ENCODE data around the gene HMGXB3. TPM values are rescaled to one million over a fixed set of nuclear protein-coding genes. Genes with fewer than 3 reads are reported as not detected.

The HMGXB3 gene
- total RNA-seq, 1 experiment from 2014 or later, result 56.2 TPM

DNA sequence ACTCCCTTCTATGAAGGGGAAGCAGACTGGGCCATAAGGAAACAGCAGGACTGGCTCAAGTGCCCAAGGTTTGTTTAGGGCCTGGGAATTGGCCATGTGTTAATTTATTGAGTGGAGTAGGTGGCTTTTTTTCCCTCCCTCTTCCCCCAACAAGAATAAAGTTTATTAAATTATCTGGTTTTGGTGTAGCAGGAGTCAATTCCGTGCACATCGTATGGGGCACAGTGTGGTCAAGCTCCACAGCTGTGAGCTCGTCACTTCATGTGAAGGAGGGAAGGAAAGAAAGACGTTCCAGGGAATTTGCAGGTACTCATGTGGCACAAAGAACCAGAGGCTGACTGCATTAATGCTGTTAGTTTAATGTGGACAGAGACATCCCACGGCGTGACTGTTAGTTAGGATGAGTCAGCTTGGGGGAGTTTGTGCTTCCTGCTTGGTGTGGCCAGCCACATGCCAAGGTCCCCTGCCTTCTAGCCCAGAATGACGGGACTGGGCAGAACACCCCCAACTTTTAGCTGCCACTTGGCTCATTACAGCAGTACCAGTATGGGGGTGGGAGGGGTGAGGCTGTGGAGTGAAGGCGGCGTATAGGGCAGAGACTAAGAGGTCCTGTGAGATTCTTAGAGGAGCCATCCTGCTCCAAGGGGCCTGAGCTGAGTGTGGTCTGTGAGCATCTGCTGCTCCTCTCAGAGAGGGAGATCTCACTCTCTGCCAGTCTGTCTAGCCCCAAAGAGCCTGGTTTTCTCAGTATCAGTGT is 52.6 kb downstream of the HMGXB3 start:
- POLR2A ChIA-PET, result no interaction called here
- Histone ChIP-seq H3K9me3 (ENCODE audit: control insufficient read depth, insufficient read depth, low read depth, low read length) (no peaks in the 10 kb centered on the region), H3K4me3 (ENCODE audit: low read depth in 2 of 2, low read length in 2 of 2) (no peak overlapping the region), H3K27me3 (ENCODE audit: control insufficient read depth, insufficient read depth, low read length) (no peaks in the 10 kb centered on the region), H3K27ac (ENCODE audit: low read length) (no peak overlapping the region), H3K36me3 (ENCODE audit: control insufficient read depth, insufficient read depth, low read length) (peaks cover 9% of the 10 kb centered on the region), H3K4me1 (ENCODE audit: control insufficient read depth, insufficient read depth, low read length) (no peaks in the 10 kb centered on the region)
- intact Hi-C loops (cut with micrococcal nuclease; ENCODE audit: unreplicated experiment), result no loop called here
- in situ Hi-C loops (cut with HindIII; ENCODE audit: low pct_unique_long_range_greater_than_20kb, low sequenced_read_pairs), result no loop called here
- no peak for ATAC-seq
- DNase-seq (ENCODE audit: low read depth, low spot score), result no peak
- BruUV-seq (replicated peaks), result no TSS peak
- TF ChIP-seq SIN3A (IDR thresholded peaks at IDR 0.05; ENCODE audit: borderline replicate concordance, insufficient read depth, low read depth, low read length) (no peak), POLR2AphosphoS5 (IDR thresholded peaks at IDR 0.05; ENCODE audit: low read depth, low read length) (no peak), TCF7L2 (IDR thresholded peaks at IDR 0.05; ENCODE audit: low read depth, low read length) (no peak)
- TF ChIP-seq, protein P1, sequence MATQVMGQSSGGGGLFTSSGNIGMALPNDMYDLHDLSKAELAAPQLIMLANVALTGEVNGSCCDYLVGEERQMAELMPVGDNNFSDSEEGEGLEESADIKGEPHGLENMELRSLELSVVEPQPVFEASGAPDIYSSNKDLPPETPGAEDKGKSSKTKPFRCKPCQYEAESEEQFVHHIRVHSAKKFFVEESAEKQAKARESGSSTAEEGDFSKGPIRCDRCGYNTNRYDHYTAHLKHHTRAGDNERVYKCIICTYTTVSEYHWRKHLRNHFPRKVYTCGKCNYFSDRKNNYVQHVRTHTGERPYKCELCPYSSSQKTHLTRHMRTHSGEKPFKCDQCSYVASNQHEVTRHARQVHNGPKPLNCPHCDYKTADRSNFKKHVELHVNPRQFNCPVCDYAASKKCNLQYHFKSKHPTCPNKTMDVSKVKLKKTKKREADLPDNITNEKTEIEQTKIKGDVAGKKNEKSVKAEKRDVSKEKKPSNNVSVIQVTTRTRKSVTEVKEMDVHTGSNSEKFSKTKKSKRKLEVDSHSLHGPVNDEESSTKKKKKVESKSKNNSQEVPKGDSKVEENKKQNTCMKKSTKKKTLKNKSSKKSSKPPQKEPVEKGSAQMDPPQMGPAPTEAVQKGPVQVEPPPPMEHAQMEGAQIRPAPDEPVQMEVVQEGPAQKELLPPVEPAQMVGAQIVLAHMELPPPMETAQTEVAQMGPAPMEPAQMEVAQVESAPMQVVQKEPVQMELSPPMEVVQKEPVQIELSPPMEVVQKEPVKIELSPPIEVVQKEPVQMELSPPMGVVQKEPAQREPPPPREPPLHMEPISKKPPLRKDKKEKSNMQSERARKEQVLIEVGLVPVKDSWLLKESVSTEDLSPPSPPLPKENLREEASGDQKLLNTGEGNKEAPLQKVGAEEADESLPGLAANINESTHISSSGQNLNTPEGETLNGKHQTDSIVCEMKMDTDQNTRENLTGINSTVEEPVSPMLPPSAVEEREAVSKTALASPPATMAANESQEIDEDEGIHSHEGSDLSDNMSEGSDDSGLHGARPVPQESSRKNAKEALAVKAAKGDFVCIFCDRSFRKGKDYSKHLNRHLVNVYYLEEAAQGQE (IDR thresholded peaks at IDR 0.05; ENCODE audit: insufficient read depth in 1 of 2, low read depth in 2 of 2, low read length in 1 of 2), result no peak
- TF ChIP-seq, protein P2, sequence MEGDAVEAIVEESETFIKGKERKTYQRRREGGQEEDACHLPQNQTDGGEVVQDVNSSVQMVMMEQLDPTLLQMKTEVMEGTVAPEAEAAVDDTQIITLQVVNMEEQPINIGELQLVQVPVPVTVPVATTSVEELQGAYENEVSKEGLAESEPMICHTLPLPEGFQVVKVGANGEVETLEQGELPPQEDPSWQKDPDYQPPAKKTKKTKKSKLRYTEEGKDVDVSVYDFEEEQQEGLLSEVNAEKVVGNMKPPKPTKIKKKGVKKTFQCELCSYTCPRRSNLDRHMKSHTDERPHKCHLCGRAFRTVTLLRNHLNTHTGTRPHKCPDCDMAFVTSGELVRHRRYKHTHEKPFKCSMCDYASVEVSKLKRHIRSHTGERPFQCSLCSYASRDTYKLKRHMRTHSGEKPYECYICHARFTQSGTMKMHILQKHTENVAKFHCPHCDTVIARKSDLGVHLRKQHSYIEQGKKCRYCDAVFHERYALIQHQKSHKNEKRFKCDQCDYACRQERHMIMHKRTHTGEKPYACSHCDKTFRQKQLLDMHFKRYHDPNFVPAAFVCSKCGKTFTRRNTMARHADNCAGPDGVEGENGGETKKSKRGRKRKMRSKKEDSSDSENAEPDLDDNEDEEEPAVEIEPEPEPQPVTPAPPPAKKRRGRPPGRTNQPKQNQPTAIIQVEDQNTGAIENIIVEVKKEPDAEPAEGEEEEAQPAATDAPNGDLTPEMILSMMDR (IDR thresholded peaks at IDR 0.05), result no peak
- CTCF ChIA-PET, result no interaction called here

DNA sequence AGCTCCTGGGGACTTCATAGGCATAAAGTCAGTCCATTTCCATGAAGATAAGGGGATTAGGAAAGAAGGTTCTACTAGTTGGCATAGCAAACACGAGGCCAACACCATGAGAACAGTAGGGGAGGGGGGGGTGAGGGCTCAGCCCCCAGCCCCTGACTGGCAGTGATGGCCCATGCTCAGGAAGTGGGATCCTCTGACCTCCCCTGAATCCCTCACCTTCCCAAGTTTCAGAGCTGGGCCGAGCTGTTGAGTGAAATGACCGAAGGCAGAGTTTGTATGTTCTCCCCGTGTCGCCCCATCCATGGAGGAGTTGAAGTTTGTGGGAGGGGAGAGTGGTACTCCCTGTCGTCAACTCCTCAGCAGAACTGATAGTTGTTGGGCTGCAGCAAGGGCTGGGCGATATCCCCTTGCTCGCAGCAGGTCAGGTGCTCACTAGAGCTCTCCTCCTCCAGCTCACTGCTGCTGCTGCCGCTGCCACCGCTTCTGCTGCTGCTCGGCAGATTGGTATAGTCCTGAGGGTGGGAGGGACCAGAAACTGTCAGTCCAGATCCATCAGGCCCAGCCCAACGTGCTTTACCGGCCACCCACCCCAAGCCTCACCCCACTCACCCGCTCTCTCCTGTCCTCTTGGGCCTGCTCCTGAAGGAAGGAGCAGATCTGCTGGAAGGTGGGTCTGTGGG is 53.3 kb downstream of the HMGXB3 start:
- BruUV-seq (replicated peaks), result no TSS peak
- POLR2A ChIA-PET, result no interaction called here

More for the DNA sequence above, 53.3 kb downstream of the HMGXB3 start:
- DNase-seq (ENCODE audit: low read depth, low spot score) (no peak), ATAC-seq (no peak)
- in situ Hi-C loops (cut with HindIII; ENCODE audit: low pct_unique_long_range_greater_than_20kb, low sequenced_read_pairs) (no loop called here), intact Hi-C loops (cut with micrococcal nuclease; ENCODE audit: unreplicated experiment) (no loop called here)
- Histone ChIP-seq H3K4me3 (ENCODE audit: low read depth in 2 of 2, low read length in 2 of 2) (no peak overlapping the region), H3K4me1 (ENCODE audit: control insufficient read depth, insufficient read depth, low read length) (no peaks in the 10 kb centered on the region), H3K27me3 (ENCODE audit: control insufficient read depth, insufficient read depth, low read length) (no peaks in the 10 kb centered on the region), H3K27ac (ENCODE audit: low read length) (no peak overlapping the region), H3K9me3 (ENCODE audit: control insufficient read depth, insufficient read depth, low read depth, low read length) (no peaks in the 10 kb centered on the region), H3K36me3 (ENCODE audit: control insufficient read depth, insufficient read depth, low read length) (peaks cover 8% of the 10 kb centered on the region)
- no peak for TF ChIP-seq SIN3A (IDR thresholded peaks at IDR 0.05; ENCODE audit: borderline replicate concordance, insufficient read depth, low read depth, low read length)
- TF ChIP-seq TCF7L2 (IDR thresholded peaks at IDR 0.05; ENCODE audit: low read depth, low read length), result no peak
- TF ChIP-seq, protein P1 (IDR thresholded peaks at IDR 0.05; ENCODE audit: insufficient read depth in 1 of 2, low read depth in 2 of 2, low read length in 1 of 2), result no peak
- TF ChIP-seq, protein P2 (IDR thresholded peaks at IDR 0.05), result no peak
- TF ChIP-seq POLR2AphosphoS5 (IDR thresholded peaks at IDR 0.05; ENCODE audit: low read depth, low read length), result no peak
- CTCF ChIA-PET, result no interaction called here
